GM18508 (cell line): ENCODE results near the gene GPRC5B.
A peak's percentile ranks its signal among the peaks of the same experiment; 100 is the strongest.

Experiments used
- ATAC-seq: cut with Tn5 transposase; IDR thresholded peaks from one replicate; pipeline ENCODE4 v1.9.1; 2021; ENCODE audit warnings: moderate number of reproducible peaks; ENCODE audit not compliant: insufficient read depth, unreplicated experiment

Gene GPRC5B

DNA sequence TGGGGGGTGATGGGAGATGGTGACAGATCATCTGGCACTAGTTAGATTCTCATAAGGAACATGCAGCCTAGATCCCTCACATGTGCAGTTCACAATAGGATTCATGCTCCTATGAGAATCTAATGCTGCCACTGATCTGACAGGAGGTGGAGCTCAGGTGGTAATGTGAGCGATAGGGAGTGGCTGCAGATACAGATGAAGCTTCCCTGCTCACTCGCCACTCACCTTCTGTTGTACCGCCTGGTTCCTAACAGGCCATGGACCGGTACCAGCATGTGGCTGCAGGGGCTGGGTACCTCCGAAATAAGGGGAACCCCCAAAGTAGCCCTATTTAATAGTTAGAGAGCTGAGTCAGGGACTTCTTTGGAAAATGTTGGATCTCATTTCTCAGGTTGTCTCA, 60.4 kb downstream of the GPRC5B start:
- no peak for ATAC-seq

DNA sequence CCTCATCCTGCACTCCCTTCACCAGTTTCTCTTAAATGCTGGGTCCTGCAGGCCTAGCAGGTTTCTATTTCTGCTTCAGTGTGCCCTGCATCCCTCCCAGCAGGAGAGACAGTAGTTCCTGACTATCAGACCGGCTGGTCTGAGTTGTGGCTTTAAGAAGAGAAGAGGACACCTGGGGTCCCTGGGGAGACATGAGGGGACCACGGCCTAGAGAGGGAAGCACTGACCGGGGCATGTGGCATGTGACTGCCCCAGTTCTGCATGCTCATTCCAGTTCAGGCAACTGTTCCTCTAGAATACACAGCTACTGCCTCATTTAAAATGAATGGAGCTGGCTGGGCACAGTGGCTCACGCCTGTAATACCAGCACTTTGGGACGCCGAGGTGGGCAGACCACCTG, 61.3 kb downstream of the GPRC5B start:
- no peak for ATAC-seq

DNA sequence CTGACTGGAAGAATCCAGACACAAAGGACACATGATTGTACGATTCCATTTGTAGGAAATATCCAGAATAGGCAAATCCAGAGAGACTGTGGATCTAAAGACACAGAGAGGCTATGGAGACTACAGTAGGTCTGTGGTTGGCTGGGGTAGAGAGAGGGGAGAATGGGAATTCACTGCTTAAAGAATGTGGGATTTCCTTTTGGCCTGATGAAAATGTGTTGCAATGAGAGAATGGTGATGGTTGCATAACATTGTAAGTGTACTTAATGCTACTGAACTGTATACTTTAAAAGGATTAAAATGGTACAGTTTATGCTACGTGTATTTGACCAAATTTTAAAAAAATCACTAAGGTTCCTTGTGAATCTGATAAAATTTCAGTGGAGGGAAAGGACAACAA, 62.1 kb downstream of the GPRC5B start:
- ATAC-seq, result no peak

DNA sequence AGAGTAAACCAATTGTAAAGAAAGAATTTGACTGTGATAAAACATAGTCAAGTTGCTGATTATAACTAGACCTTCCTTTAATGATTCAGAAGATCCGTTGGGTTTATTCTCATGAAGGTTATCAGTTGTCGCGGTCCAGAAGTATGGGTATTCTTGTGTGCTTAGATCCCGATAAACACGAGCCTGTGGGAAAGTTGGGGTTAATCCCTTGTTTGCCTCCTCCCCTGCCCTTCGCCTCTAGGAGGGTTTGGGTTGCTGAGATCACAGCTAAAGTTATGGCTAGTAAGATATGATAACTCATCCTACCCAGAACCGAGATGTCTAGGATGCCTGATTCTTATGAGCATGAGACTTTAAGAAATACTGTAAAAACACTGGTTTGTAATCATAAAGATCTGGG, 66.8 kb downstream of the GPRC5B start:
- ATAC-seq, result no peak

DNA sequence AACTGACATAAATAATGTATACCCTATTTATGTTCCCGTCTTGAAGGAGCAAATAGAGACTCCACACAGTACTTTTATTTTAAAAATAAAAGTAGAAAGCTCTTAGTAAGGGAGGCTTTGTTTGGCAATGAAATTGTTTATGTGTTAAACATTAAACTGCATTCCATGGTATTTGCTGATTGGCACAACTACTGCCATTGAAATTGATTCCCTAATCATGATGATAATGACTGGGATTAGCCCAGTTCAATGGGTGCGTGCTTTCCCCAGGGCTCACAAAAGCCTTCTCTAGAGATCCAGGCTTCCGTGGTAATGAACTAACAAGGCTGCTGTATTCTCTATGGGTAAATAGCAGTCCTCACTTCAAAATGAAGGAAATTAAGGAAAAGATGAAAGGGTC, 67.5 kb downstream of the GPRC5B start:
- no peak for ATAC-seq

DNA sequence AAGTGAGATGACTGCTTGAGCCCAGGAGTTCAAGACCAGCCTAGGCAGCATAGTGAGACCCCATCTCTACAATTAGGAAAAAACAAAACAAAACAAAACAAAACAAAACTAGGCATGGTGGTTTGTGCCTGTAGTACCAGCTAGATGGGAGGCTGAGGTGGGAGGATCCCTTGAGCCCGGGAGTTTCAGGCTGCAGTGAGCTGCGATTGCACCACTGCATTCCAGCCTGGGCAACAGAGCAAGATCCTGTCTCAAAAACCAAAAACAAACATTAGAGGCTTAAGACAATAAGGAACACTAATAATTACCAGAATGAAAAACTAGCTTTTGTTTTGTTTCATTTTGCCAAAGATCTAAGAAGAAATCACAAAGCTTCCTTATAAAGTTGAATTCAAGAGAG, 69.2 kb downstream of the GPRC5B start:
- ATAC-seq, result no peak

DNA sequence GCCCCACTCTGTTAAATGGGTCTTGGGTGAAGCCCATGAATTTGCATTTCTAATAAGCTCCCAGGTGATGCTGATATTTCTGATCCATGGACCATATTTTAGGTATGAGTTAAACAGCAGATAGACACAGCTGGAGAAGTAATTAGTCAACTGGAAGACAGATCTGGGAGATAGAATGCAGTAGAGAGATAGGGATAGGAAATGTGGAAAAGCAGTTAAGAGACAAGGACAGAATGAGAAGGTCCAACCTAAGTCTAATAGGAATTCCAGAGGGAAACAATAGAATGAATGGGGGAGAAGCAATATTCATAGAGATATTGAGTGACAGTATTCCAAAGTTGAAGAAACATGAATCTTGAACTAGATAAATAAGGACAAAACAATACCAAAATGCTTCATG, 71.7 kb downstream of the GPRC5B start:
- ATAC-seq, result no peak

DNA sequence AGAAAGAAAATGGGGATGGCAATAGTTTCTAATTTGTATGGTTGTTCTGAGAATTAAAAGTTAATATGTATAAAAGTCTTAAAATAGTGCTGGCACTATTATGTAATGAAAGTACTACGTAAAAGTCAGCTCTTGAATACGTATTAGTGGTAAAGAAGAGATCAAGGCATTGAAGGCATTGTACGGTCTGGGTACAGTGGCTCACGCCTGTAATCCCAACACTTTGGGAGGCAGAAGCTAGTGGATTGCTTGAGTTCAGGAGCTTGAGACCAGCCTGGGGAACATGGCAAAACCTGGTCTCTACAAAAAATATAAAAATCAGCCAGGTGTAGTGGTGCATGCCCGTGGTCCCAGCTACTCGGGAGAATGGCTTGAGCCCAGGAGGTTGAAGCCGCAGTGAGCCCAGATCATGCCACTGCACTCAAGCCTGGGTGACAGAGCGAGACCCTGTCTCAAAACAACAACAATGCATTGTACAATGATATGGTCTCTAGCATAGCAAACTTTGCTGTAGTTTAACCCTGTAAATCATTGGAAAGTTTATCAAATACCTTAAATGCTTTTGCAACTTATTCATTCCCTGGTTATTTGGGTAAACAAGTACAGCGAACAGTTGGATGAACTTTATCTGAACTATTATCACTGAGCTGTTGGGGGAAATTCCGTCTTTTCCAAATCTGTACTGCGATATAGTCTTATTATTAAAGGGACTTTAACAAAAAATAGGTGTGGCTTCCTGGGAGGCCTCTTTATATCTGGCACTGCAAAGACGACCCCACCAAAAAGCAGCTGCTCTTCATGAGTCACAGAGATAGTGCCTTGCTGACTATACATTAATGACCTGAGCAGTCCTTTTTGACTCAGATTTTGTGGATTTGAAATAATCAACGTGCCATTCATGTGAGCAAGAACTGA, 73.6 kb downstream of the GPRC5B start:
- no peak for ATAC-seq

DNA sequence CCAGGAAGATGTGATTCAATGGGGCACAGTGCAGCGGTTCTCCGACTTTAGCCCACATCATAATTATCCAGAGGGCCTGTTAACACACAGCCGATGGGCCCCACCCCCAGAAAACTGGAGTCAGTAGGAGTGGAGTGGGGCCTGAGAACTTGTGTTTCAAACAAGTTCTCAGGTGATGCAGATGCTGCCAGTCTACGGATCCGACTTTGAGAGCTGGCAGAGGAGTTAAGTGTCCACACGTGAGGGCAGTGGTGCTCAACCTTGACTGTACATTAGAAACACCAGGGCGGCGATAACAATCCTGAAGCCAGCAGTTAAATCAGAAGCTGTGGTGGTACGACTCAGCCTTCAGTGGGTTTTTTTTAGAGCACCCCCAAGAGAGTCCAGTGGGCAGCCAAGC, 75.0 kb downstream of the GPRC5B start:
- ATAC-seq, result no peak

DNA sequence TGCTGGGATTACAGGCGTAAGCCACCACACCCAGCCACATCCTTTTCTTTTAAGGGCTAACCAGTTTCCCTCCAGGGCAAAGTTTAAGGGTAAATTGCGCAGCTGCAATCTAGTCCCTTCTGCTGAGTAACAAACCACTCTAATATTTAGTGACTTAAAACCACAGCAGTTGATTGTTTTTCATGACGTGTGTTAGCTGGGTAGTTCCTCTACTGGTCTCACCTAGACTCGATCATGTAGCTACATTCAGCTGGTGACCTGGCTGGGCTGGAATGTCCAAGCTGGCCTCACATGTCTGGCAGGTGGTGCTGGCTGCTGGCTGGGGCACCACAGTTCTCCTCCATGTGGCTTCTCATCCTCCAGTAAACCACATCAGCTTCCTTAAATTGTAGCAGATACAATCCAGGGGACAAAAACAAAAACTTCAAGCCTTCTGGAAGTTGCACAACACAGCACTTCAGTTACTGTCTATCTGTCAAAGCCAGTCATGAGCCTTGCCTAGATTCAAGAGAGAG, 75.5 kb downstream of the GPRC5B start:
- ATAC-seq, result no peak

DNA sequence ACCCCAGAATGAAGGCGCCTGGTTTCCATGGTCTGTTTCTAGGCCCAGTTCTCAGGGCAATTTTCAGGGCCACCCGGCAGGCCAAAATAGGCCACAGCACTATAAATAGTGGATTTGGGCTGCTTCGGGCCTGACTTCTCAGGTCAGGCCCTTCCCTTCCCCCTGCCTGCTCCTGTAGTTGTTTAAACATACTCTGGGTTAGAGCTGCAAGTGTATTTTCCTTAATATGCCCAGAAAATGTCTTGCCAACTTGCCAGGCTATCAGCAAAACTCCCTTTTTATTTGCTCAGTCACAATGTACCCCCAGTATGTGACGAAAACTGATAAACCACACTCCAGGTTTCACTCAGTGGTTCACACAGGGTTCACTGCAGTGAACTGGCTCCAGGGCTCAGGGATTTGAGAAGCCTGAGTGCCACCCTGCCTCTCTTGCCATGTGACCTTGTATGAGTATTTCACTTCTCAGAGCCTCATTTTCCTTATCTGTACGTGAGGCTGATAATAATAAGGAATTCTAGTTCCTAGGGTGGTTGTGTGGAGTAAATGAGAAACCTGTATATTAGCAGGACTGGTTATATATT, 76.5 kb downstream of the GPRC5B start:
- peak; percentile 74 for ATAC-seq
